GM18873 (cell line): ENCODE measurements around the gene TFAP2D.

Experiments used
- ATAC-seq: cut with Tn5 transposase; IDR thresholded peaks from one replicate; pipeline ENCODE4 v1.9.1; 2021; ENCODE audit warnings: mild to moderate bottlenecking, moderate library complexity, moderate number of reproducible peaks; ENCODE audit not compliant: unreplicated experiment, low FRiP score

TFAP2D gene

DNA sequence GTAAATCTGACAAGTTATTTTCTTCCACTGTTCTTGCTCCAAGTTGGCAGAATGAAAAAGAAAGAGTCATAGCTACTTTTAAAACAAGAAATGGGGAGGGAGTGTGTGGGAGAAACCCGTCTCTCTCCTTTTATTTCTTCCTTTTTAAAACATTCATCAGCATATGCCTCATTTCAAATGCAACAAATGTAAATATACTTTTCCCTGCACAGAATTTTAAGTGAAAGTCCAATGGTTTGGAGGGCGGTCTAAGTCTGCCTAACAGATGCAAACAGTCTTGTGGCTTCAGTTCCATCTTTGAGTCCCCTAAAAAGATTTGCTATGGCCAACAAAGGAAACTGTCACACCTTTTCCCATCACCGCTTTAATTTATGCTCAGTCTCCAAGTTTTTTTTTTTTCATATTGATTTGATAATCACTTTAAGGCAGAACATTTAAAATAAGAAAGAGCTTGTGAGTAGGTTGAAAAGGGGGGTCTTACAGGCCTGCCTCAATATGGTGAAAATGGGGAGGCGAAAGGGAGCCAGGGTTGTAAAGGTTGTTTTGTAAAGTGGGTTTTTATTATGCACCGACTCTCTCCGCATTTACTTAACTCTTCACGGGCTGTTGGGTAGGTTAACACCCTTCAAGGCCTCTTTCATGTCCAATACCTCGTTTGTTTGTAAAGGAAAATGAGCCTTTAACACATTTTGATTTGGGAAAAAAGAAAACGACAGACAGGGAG is 4.6 kb downstream of the TFAP2D start:
- no peak for ATAC-seq

DNA sequence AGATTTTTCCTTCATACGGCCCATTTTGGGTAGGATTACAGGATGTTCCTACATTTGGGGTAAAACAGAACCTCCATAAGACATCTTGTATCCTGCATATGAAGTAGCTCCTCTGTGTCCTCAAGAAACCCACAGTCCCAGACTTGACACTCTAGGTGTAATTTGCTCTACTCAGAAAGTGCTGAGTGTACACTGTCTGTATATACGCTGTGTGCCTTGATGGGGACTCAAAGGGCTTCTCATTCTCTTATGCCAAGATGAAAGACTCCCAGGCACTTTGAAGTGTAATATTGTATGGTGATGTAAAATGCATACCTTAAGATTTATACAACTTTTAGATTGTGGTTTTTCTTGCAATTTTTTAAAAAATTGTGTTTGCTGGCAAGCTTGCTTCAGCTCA is 5.2 kb downstream of the TFAP2D start:
- ATAC-seq, result no peak

DNA sequence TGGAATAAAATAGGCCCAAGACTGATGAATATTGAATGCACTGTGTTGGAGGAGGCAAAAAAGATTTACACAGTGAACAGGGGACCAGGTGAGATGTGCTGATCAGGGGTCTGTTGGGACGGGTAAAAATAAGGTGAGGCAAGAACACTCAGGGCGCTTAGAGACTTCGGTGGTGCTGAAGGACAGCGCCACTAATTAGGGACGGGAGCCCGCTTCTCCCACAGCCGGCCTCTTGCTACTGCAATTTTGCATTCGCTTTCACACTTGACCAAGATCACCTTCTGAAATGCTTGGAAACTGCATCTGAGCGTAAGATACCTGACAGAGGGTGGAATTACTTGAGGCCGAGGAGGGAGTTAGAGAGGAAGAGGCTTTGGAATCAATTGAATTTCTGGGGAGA is 7.3 kb downstream of the TFAP2D start:
- ATAC-seq, result no peak

DNA sequence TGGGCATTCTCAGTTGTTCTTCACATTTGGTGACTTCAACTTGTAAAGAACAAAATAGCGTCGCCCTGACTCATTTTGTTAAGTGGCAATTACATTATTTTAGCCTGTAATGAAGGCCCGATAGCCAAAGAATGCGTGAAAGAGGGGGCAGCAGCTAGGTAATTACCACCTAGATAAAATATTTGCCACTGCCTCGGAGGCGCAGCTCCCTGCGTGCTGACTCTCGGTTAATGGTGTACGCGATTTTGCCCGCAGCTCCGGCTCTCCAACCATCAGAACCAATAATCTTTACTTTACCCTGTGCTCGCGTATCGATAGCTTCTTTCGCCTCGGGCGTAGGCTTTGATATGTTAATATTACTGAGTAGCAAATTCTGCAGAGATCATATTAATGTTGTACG is 8.7 kb downstream of the TFAP2D start:
- no peak for ATAC-seq

DNA sequence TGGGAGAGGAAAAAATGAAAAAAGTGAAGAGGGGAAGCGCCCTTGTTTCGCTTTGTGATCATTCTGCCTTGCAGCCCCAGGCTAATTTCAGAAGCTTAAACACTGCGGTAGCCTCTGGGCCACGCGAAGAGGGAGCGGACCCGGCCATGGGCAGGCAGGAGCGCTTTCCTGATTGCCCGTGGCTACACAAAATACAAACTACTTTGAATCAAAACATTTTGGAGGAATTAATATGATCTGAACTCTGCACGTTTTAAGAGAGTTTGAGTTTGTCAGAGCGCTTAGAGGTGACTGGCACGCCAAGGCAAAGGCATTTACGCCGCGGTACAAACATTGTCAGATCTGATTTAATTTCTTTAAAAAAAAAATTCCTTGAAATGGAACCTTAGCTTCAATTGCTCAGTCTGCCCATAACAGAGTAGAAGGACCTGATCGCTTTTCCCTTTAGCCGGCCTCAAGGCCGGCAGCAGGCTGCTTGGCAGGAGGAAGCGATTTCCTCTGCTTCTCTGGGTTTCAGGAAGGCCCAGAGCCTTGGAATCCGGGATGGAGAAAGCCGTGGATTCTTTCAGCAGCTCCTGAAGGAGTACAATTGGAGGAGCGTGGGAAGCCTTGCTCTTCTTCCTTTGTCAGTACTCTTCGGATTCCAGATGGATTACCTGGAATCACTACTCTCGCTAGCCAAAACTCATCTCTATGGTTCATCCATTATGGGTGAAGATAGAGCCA is 9.7 kb downstream of the TFAP2D start:
- ATAC-seq, result no peak

DNA sequence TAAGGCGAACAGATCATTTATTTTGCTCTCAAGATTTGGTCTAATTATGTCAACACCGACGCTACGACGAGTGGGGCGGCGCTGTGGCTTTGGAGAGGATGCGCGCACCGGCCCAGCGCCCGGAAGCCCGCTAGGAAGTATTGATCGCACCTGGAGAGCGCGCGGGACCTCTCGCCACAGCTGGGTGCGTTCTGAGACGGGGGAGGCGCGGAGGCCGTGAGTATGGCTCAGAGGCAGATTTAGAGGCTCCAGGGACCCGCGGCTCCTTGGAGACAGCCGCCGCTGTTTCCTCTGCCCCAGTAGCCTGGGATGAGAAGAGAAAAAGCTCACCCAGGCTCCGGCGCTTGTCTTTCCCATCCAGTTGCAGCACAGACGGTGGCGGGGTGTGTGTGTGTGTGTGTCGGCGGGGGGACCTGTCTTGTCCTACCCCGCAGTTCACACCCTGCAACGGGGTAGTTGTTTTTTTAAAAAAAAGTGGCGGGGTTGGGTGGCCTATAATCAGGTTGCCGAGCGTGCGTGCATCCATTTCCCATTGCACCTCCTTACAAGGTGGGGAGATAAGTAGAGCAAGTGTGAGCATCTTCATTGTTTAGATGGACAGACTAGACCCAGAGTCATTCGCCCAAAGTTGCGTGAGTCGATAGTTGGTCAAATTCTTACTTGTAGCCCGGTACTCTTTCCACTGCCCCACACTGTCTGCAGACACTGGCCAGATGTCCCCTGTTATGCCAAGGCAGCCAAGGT is 11.2 kb downstream of the TFAP2D start:
- no peak for ATAC-seq

DNA sequence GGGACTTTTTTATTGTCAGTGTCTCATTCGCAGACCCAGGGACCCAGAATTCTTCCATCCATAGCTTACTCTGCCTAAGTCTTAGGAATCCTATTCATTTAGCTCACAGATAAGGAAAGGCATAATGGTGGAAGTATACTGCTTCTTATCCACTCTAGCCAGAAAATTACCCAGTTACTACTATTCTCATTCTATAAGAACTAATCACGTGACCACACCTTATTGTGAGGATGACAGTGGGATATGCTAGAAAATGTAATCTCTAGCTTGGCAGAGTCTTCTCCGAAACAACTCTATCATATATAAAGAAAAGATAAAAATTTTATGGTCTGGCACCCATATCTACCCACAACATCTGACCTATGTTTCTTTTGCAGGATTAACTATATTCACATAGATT is 21.2 kb downstream of the TFAP2D start:
- ATAC-seq, result no peak

DNA sequence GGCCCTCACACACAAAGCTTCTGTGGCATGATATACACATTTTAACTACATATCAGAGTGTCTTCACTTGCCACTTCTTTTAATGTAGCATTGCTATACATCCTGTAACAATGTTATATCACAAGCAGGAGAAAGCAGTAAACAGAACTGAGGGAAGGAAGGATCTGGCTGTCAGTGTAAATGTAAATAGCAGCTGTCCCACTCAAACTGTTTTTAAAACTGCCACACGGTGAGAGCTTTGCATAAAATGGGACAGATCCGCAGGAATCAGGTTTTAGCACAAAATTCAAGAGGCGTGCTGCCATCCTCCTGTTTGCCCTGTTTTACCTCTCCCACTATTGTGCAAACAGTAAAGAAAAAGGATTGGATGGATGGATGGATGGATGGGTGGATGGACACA is 28.8 kb downstream of the TFAP2D start:
- no peak for ATAC-seq

DNA sequence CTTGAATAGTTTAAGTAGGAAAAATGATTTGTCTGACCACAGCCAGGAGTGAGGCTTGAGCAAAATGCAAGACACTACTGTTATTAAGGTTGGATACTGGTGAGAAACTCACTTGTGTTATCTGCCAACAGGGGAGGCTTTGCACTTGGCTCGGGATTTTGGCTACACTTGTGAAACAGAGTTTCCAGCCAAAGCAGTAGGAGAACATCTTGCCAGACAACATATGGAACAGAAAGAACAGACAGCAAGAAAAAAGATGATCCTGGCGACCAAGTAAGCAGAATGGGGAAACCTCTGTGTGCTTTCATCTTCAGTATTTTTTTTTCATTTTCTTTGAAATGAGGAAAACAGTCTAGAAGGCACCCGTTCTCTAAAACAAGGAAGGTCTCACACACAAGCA is 31.6 kb downstream of the TFAP2D start:
- no peak for ATAC-seq

DNA sequence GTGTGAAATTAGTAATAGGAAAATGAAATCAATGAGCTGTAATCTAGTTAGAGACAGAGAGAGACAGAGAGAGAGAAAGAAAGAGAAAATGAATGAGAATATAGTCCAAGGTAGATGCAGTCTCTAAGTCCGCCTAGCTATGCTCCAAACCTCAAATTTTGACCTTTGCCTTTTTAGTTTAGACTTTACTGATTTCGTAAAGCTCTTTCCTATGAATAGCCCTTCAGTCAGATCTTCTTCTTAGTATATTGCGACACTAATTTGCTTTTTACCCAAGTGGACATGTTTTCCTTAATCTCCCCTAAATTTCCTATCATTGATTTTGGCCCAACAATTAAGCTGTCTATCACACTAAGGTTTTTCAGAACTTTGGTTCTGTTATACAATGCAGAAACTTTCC is 49.5 kb downstream of the TFAP2D start:
- no peak for ATAC-seq

DNA sequence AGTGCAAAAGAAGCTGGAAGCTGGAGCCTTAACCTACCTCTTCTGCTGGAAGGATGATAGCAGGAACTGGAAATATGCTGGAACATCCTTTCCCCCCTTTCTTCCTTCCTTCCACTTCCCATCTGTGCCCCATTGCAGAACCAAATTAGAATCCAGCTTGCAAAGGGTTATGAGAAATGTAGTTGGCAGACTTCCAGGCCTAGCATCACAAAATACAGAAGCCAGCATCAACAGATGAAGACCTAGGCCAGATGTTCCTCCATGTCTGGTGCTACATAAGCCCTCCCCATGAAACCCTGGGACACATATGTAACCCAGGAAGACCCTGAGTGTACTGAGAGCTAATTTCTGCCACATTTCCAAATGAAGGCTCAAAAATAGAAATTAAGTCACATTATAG is 65.4 kb downstream of the TFAP2D start:
- ATAC-seq, result no peak

DNA sequence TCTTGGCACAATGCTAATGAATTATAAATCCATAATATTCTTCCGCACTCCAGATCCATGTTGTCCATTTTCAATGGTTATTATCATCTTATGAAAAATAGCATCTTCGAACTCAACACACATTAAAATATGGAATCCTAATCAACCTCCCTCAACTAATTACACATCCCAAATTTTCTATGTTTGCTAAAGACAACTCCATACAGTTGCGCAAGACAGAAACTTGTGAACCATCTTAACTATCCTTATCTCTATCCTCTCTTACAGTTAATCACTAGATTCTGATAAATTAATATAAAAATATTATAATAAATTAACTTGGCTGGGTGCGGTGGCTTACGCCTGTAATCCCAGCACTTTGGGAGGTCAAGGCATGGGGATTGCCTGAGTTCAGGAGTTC is 67.1 kb downstream of the TFAP2D start:
- no peak for ATAC-seq

DNA sequence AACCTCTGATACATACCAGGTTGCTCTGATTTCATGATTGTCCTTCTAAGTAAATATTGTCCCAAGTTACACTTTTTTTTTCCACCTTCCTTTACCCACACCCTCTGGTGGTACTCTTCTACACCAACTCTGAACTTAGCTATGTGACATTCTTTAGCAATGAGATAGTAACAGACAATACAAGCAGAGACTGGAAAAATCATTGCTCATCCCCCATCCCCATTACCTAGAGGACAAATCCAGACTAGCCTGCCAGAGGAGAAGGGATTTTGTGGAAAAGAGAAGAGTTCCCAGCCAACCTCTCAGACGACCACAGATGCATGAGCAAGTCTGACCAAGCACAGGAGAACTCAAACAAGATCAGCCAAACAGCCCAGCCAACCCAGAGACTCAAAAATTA is 72.6 kb downstream of the TFAP2D start:
- no peak for ATAC-seq

DNA sequence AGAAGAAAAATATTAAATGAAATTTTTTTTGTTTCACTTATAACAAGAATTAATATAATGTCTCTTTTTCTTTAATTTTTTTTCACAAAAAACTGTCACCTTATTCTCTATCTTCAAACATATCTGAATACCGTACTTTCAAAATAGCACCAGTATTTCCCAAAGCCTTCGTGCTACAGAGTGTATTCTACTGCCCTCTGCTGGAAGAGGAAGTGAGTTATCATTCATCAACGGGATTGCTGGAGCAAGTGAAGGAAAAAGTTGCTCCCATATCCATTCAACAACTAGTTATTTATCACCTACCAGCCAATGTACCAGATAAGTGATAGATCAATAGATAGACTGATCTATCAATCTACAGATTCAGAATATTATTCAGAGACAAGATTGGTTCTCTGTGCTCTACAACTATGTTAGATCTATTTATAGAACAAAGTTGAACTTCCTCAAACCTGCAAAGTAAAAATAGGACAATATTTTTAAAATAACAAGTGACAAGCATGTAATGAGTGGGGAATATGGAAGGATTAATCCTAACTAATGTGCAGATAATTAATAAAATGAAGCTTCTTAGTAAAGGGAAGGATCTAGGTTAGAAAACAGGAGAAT is 78.7 kb downstream of the TFAP2D start:
- ATAC-seq, result peak; percentile 59

DNA sequence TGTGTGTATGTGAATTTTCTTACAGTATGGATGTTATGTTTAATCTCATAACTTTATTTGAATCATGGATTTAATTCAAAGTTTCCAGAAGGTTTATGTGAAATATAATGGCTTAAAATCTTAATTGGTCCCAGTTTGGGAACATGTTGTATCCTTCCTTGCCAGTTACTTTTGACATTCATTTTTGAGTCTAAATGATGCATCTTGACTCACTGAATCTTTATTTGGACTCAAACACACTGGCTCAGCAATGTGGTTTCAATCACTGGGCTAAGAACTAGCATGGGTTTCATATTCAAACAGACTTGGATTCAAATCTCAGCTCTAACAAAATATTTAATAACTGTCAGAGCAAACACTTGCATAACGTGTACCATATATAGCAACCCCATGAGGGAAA is 79.4 kb downstream of the TFAP2D start:
- ATAC-seq, result no peak

DNA sequence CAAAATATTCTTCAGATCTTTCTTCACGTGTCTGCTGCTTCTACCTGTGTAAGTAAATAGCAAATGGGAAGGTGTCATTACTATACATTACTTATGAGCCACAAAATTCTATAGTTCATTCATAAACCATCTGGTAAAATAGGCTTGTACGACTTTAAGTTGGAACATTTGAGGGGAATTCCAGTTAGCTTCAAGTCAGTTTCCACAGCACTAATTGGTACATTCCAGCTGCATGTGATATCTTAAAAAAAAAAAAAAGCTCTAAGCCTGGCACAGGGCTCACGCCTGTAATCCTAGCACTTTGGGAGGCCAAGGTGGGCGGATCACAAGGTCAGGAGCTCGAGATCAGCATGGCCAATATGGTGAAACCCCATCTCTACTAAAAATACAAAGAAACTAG is 82.2 kb downstream of the TFAP2D start:
- no peak for ATAC-seq

DNA sequence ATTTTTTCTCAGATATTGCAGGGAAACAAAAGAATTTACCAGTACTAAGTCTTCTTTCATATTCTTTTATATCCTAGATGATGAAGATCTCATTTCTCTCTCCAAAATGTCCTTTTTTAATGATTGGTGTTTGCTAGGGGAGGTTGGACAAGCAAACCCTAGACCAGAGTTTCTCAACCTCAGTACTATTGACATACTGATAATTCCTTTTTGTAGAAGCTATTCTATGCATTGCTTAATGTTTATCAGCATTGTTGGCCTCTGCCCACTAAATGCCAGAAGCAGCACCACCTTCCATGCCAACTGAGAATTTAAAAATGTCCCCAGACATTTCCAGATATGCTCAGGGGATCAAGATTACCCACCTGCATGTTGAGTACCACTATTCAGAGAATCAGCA is 91.0 kb downstream of the TFAP2D start:
- ATAC-seq, result no peak

DNA sequence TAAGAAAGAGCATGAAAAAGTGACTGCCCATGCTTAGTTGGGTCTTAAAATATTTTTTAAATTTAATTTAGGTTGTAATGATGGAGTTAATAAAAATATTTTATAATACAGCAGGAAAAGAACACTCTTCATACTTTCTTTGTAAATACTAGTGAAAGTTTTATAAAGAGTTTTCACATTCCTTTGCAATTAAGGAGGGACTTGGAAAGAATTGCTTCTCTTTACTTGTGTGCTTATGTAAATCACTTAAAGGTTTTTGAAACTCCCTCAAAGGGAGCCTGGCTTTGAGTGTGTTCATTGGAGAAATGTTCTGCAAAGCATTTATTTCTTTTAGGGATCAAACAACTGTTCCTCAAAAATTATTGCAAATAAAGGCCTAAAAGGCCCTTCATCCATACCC is 93.7 kb downstream of the TFAP2D start:
- ATAC-seq, result no peak

DNA sequence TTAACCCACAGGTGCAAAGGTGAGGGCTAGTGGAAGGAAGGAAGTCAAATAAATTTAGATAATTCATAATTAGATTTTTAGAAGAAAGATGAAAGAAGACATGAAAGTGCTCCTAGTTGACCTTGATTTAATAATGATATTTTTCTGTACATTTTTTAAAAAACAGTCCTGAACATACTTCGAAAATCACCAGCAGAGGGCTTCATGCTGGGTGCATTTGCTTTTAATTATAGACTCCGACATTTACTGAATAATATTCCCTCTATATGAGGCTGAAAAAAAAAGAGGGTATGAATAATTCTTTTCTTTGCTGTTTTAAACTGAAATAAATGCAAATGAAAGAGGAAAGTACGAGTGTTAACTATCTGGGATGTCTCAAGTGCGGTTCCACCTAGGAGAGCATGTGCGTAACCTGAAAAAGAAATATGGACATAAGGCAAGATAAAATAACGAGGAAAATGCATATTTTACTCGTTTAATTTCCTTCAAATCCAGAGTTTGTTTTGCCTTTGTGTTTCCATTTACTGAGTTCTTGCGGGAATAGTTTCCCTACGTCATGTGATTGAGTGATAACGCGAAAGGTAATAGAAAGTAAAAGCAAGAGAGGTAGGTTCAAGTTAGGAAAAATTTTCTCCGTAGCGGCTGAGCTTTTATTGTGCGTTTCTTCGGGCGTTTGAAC is 102.2 kb downstream of the TFAP2D start:
- ATAC-seq, result peak; percentile 41

DNA sequence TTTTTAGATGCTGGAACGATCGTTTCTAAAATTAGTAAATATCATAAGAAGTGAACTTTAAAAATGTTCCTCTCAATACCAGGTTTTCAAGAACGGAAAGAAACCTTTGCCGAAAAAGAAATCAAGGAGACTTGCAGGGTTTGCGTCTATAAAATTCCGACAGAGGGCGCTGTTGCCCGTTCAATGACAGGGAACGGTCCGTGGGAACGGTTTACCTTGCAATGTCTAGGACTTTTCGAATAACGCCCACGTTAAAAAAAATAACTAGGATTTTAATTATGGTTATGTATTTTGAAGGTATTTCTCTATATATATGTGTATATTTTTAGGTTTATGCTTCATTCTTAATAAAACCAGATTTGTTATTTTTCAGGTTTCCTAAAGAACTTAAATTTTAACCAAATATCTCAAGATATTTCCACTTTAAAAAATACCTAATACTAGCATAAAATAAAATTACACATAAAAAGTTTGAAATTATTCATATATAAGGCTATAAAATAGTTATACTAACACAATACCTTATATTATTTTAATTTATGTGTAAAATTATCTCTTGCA is 102.9 kb downstream of the TFAP2D start:
- peak; percentile 69 for ATAC-seq
